Measurements from ENCODE around the gene STX5. TPM values are rescaled to one million over a fixed set of nuclear protein-coding genes. Genes with fewer than 3 reads are reported as not detected.

Gene STX5
- 45.9 TPM for total RNA-seq (2013)
- 10 to 100 TPM; 36.4 to 39.6 (median 38.5) TPM for polyA plus RNA-seq
- 49.6 and 69.7 TPM in 2 replicates for polyA minus RNA-seq
- 59.8 to 98.0 (median 69.8) reads per million in 11 experiments for total RNA-seq

GRCh38 chr11:62831520-62832335, at the start of gene STX5:
Gene STX5, minus strand, starts transcription at chr11:62832051. Its CDS starts 808 bp downstream, at chr11:62831243.
- Mint-ChIP-seq H3K36me3 (peaks cover 46 to 55% of the 10 kb centered on the region in 2 donors), H3K4me1 (peaks cover 32% of the 10 kb centered on the region), H3K4me3 (peak within 1 kb of the TSS; percentile 97 to 98), H3K27me3 (ENCODE audit: low read depth in 3 of 3) (no peaks in the 10 kb centered on the region), H3K27ac (peak within 1 kb of the TSS; percentile 99 to 100 (median 99)), H3K9me3 (no peaks in the 10 kb centered on the region)
- no peaks in the 10 kb centered on the region for H3K27me3 ChIP-seq (ENCODE audit: control insufficient read depth in 2 of 2, insufficient read depth in 2 of 2, low read length in 2 of 2)
- no peaks in the 10 kb centered on the region for H3K9me3 ChIP-seq (replicated peaks in 1 of 2; ENCODE audit: control insufficient read depth in 1 of 2, insufficient read depth in 1 of 2, low read length in 2 of 2)
- H3K4me2 ChIP-seq (replicated peaks; ENCODE audit: extremely low read depth, low read length, poor library complexity, severe bottlenecking) = peak within 1 kb of the TSS; percentile 96
- peak within 1 kb of the TSS; percentile 90 for H3K9ac ChIP-seq (ENCODE audit: insufficient read depth, low read length, poor library complexity, severe bottlenecking)
- peak within 1 kb of the TSS; percentile 68 for H2AFZ ChIP-seq (ENCODE audit: insufficient read depth, low read depth, low read length, poor library complexity, severe bottlenecking)
- peak; percentile 97 to 99 (median 98) for DNase-seq
- peaks cover 25 to 46% of the 10 kb centered on the region in 2 donors for H3K36me3 ChIP-seq (replicated peaks in 1 of 2; ENCODE audit: control insufficient read depth in 1 of 2, insufficient read depth in 2 of 2, low read length in 2 of 2)
- H3K4me3 ChIP-seq (replicated peaks in 1 of 3; ENCODE audit: low read depth in 2 of 3, low read length in 3 of 3) = peak within 1 kb of the TSS; percentile 69 to 96 (median 88)
- intact Hi-C loops (cut with micrococcal nuclease) = loop anchor here (2.0 to 5.0 kb wide), 3 partner anchors 27 to 45 kb away; partner anchors contain the start of genes TMEM179B (in 2 of the 2) and NXF1 (in 1 of the 2)
- H4K20me1 ChIP-seq (ENCODE audit: insufficient read depth, low read length) = peaks cover 21% of the 10 kb centered on the region
- under 1% methylated on average over 58 of the region's 65 CpGs for WGBS (ENCODE audit: insufficient coverage)
- peaks cover 94% of the 10 kb centered on the region for H3K79me2 ChIP-seq (ENCODE audit: insufficient read depth, low read length)
- TF ChIP-seq, protein P1, sequence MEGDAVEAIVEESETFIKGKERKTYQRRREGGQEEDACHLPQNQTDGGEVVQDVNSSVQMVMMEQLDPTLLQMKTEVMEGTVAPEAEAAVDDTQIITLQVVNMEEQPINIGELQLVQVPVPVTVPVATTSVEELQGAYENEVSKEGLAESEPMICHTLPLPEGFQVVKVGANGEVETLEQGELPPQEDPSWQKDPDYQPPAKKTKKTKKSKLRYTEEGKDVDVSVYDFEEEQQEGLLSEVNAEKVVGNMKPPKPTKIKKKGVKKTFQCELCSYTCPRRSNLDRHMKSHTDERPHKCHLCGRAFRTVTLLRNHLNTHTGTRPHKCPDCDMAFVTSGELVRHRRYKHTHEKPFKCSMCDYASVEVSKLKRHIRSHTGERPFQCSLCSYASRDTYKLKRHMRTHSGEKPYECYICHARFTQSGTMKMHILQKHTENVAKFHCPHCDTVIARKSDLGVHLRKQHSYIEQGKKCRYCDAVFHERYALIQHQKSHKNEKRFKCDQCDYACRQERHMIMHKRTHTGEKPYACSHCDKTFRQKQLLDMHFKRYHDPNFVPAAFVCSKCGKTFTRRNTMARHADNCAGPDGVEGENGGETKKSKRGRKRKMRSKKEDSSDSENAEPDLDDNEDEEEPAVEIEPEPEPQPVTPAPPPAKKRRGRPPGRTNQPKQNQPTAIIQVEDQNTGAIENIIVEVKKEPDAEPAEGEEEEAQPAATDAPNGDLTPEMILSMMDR (IDR thresholded peaks at IDR 0.05) = no peak
- peaks cover 24 to 31% of the 10 kb centered on the region in 2 donors for H3K4me1 ChIP-seq (ENCODE audit: control insufficient read depth in 1 of 2, insufficient read depth in 2 of 2, low read length in 2 of 2)
- H3K27ac ChIP-seq (ENCODE audit: low read depth in 1 of 2, low read length in 2 of 2) = peak within 1 kb of the TSS; percentile 84 to 86

DNA sequence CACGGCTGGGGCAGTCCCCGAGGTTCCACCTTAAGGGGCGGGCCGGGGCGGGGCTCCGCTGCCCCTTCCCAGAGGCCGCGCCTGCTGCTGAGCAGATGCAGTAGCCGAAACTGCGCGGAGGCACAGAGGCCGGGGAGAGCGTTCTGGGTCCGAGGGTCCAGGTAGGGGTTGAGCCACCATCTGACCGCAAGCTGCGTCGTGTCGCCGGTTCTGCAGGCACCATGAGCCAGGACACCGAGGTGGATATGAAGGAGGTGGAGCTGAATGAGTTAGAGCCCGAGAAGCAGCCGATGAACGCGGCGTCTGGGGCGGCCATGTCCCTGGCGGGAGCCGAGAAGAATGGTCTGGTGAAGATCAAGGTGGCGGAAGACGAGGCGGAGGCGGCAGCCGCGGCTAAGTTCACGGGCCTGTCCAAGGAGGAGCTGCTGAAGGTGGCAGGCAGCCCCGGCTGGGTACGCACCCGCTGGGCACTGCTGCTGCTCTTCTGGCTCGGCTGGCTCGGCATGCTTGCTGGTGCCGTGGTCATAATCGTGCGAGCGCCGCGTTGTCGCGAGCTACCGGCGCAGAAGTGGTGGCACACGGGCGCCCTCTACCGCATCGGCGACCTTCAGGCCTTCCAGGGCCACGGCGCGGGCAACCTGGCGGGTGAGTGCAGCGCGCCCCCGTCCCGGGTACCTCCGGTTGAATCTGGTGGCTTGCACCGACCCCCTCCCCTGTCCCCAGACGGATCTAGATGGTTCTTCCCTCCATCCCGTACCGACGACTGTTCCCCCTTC, 49.1 kb upstream of the STX5 start, which contains the start of gene SLC3A2:
SLC3A2 (plus strand) TSS at position 94 of the 776 bp plus-strand sequence; CDS start at position 222, 128 bp downstream.
- H3K79me2 ChIP-seq (ENCODE audit: insufficient read depth, low read length) = peaks cover 61% of the 10 kb centered on the region
- H3K9me3 ChIP-seq (replicated peaks in 1 of 2; ENCODE audit: control insufficient read depth in 1 of 2, insufficient read depth in 1 of 2, low read length in 2 of 2) = no peaks in the 10 kb centered on the region
- H3K9ac ChIP-seq (ENCODE audit: insufficient read depth, low read length, poor library complexity, severe bottlenecking) = peak within 1 kb of the TSS; percentile 99
- DNase-seq = peak; percentile 80 to 86 (median 83)
- peak within 1 kb of the TSS; percentile 92 for H3K4me2 ChIP-seq (replicated peaks; ENCODE audit: extremely low read depth, low read length, poor library complexity, severe bottlenecking)
- H2AFZ ChIP-seq (ENCODE audit: insufficient read depth, low read depth, low read length, poor library complexity, severe bottlenecking) = peak within 1 kb of the TSS; percentile 95
- intact Hi-C loops (cut with micrococcal nuclease) = loop anchor here in 1 of 2 donors (2.0 kb wide), 1 partner anchor 40 kb away; no protein-coding TSS in a partner anchor
- H3K4me3 ChIP-seq (replicated peaks in 1 of 3; ENCODE audit: low read depth in 2 of 3, low read length in 3 of 3) = peak within 1 kb of the TSS; percentile 93 to 97 (median 95)
- Mint-ChIP-seq H3K4me1 (peaks cover 37% of the 10 kb centered on the region), H3K9me3 (peaks cover 0 to 3% (median 0%) of the 10 kb centered on the region in 7 donors), H3K4me3 (peak within 1 kb of the TSS; percentile 100), H3K27ac (peak within 1 kb of the TSS; percentile 98 to 100 (median 99)), H3K27me3 (ENCODE audit: low read depth in 3 of 3) (peaks cover 0 to 4% (median 3%) of the 10 kb centered on the region in 3 donors), H3K36me3 (peaks cover 36 to 39% of the 10 kb centered on the region in 2 donors)
- no peaks in the 10 kb centered on the region for H3K27me3 ChIP-seq (ENCODE audit: control insufficient read depth in 2 of 2, insufficient read depth in 2 of 2, low read length in 2 of 2)
- peaks cover 33 to 35% of the 10 kb centered on the region in 2 donors for H3K36me3 ChIP-seq (replicated peaks in 1 of 2; ENCODE audit: control insufficient read depth in 1 of 2, insufficient read depth in 2 of 2, low read length in 2 of 2)
- 0% methylated on average over 62 of the region's 69 CpGs for WGBS (ENCODE audit: insufficient coverage)
- H4K20me1 ChIP-seq (ENCODE audit: insufficient read depth, low read length) = peaks cover 37% of the 10 kb centered on the region
- H3K27ac ChIP-seq (ENCODE audit: low read depth in 1 of 2, low read length in 2 of 2) = peak within 1 kb of the TSS; percentile 100
- H3K4me1 ChIP-seq (ENCODE audit: control insufficient read depth in 1 of 2, insufficient read depth in 2 of 2, low read length in 2 of 2) = peaks cover 31 to 41% of the 10 kb centered on the region in 2 donors
- TF ChIP-seq, protein P1 (IDR thresholded peaks at IDR 0.05) = peak; percentile 85

Measured in CD14-positive monocyte (primary cell).